ENCODE results near the gene PARP8. TPM values are rescaled to one million over a fixed set of nuclear protein-coding genes. Genes with fewer than 3 reads are reported as not detected.

Gene PARP8
- total RNA-seq, 1 experiment from 2014 or later = 23.2 TPM

DNA sequence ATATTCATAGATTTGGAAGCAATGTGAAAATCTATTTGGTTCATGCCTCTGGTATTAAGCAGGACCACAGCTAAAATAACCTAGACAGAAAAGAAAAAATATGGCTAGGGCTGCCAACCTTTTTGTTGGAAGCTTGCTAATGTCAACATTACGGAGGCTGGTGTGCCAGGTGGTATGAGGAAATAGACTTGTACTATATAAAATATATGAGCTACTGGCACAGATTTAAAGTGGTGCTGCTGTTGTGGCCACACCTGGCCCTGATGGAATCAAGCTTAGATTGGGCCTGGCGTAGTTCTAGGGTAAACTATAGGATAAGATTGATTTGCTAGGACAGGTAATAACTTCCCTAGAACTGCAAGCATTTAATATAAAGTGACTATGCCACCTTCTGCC lies 10.6 kb upstream of the PARP8 start:
- ATAC-seq = no peak
- no peak overlapping the region for H3K27ac Mint-ChIP-seq
- TF ChIP-seq MXD4 (CRISPR knock-in tag; IDR thresholded peaks at IDR 0.05; ENCODE audit: borderline replicate concordance) (no peak), NFE2L1 (CRISPR knock-in tag; IDR thresholded peaks at IDR 0.05) (no peak), TCF7 (CRISPR knock-in tag; IDR thresholded peaks at IDR 0.05; ENCODE audit: low read depth) (no peak), ZNF671 (CRISPR knock-in tag; IDR thresholded peaks at IDR 0.05) (no peak), ZNF423 (CRISPR knock-in tag; IDR thresholded peaks at IDR 0.05) (no peak), TP53 (CRISPR knock-in tag; IDR thresholded peaks at IDR 0.05) (no peak), EMX1 (CRISPR knock-in tag; IDR thresholded peaks at IDR 0.05) (no peak), ZBTB21 (CRISPR knock-in tag; IDR thresholded peaks at IDR 0.05; ENCODE audit: borderline replicate concordance) (no peak), JUN (CRISPR knock-in tag; IDR thresholded peaks at IDR 0.05) (no peak), NR1H2 (CRISPR knock-in tag; IDR thresholded peaks at IDR 0.05) (no peak), HMGA2 (CRISPR knock-in tag; IDR thresholded peaks at IDR 0.05) (no peak), ZNF263 (CRISPR knock-in tag; IDR thresholded peaks at IDR 0.05; ENCODE audit: low read depth) (no peak), ZNF416 (CRISPR knock-in tag; IDR thresholded peaks at IDR 0.05) (no peak)
- TF ChIP-seq, protein P1, sequence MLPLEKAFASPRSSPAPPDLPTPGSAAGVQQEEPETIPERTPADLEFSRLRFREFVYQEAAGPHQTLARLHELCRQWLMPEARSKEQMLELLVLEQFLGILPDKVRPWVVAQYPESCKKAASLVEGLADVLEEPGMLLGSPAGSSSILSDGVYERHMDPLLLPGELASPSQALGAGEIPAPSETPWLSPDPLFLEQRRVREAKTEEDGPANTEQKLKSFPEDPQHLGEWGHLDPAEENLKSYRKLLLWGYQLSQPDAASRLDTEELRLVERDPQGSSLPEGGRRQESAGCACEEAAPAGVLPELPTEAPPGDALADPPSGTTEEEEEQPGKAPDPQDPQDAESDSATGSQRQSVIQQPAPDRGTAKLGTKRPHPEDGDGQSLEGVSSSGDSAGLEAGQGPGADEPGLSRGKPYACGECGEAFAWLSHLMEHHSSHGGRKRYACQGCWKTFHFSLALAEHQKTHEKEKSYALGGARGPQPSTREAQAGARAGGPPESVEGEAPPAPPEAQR (CRISPR knock-in tag; IDR thresholded peaks at IDR 0.05) = no peak
- TF ChIP-seq, protein P2, sequence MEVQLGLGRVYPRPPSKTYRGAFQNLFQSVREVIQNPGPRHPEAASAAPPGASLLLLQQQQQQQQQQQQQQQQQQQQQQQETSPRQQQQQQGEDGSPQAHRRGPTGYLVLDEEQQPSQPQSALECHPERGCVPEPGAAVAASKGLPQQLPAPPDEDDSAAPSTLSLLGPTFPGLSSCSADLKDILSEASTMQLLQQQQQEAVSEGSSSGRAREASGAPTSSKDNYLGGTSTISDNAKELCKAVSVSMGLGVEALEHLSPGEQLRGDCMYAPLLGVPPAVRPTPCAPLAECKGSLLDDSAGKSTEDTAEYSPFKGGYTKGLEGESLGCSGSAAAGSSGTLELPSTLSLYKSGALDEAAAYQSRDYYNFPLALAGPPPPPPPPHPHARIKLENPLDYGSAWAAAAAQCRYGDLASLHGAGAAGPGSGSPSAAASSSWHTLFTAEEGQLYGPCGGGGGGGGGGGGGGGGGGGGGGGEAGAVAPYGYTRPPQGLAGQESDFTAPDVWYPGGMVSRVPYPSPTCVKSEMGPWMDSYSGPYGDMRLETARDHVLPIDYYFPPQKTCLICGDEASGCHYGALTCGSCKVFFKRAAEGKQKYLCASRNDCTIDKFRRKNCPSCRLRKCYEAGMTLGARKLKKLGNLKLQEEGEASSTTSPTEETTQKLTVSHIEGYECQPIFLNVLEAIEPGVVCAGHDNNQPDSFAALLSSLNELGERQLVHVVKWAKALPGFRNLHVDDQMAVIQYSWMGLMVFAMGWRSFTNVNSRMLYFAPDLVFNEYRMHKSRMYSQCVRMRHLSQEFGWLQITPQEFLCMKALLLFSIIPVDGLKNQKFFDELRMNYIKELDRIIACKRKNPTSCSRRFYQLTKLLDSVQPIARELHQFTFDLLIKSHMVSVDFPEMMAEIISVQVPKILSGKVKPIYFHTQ (CRISPR knock-in tag; IDR thresholded peaks at IDR 0.05) = no peak
- TF ChIP-seq, protein P3, sequence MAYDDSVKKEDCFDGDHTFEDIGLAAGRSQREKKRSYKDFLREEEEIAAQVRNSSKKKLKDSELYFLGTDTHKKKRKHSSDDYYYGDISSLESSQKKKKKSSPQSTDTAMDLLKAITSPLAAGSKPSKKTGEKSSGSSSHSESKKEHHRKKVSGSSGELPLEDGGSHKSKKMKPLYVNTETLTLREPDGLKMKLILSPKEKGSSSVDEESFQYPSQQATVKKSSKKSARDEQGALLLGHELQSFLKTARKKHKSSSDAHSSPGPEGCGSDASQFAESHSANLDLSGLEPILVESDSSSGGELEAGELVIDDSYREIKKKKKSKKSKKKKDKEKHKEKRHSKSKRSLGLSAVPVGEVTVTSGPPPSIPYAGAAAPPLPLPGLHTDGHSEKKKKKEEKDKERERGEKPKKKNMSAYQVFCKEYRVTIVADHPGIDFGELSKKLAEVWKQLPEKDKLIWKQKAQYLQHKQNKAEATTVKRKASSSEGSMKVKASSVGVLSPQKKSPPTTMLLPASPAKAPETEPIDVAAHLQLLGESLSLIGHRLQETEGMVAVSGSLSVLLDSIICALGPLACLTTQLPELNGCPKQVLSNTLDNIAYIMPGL (CRISPR knock-in tag; IDR thresholded peaks at IDR 0.05) = no peak
- TF ChIP-seq, protein P4, sequence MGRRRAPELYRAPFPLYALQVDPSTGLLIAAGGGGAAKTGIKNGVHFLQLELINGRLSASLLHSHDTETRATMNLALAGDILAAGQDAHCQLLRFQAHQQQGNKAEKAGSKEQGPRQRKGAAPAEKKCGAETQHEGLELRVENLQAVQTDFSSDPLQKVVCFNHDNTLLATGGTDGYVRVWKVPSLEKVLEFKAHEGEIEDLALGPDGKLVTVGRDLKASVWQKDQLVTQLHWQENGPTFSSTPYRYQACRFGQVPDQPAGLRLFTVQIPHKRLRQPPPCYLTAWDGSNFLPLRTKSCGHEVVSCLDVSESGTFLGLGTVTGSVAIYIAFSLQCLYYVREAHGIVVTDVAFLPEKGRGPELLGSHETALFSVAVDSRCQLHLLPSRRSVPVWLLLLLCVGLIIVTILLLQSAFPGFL (CRISPR knock-in tag; IDR thresholded peaks at IDR 0.05; ENCODE audit: borderline replicate concordance) = no peak
- TF ChIP-seq, protein P5, sequence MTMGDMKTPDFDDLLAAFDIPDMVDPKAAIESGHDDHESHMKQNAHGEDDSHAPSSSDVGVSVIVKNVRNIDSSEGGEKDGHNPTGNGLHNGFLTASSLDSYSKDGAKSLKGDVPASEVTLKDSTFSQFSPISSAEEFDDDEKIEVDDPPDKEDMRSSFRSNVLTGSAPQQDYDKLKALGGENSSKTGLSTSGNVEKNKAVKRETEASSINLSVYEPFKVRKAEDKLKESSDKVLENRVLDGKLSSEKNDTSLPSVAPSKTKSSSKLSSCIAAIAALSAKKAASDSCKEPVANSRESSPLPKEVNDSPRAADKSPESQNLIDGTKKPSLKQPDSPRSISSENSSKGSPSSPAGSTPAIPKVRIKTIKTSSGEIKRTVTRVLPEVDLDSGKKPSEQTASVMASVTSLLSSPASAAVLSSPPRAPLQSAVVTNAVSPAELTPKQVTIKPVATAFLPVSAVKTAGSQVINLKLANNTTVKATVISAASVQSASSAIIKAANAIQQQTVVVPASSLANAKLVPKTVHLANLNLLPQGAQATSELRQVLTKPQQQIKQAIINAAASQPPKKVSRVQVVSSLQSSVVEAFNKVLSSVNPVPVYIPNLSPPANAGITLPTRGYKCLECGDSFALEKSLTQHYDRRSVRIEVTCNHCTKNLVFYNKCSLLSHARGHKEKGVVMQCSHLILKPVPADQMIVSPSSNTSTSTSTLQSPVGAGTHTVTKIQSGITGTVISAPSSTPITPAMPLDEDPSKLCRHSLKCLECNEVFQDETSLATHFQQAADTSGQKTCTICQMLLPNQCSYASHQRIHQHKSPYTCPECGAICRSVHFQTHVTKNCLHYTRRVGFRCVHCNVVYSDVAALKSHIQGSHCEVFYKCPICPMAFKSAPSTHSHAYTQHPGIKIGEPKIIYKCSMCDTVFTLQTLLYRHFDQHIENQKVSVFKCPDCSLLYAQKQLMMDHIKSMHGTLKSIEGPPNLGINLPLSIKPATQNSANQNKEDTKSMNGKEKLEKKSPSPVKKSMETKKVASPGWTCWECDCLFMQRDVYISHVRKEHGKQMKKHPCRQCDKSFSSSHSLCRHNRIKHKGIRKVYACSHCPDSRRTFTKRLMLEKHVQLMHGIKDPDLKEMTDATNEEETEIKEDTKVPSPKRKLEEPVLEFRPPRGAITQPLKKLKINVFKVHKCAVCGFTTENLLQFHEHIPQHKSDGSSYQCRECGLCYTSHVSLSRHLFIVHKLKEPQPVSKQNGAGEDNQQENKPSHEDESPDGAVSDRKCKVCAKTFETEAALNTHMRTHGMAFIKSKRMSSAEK (CRISPR knock-in tag; IDR thresholded peaks at IDR 0.05; ENCODE audit: borderline replicate concordance) = no peak
- TF ChIP-seq, protein P6, sequence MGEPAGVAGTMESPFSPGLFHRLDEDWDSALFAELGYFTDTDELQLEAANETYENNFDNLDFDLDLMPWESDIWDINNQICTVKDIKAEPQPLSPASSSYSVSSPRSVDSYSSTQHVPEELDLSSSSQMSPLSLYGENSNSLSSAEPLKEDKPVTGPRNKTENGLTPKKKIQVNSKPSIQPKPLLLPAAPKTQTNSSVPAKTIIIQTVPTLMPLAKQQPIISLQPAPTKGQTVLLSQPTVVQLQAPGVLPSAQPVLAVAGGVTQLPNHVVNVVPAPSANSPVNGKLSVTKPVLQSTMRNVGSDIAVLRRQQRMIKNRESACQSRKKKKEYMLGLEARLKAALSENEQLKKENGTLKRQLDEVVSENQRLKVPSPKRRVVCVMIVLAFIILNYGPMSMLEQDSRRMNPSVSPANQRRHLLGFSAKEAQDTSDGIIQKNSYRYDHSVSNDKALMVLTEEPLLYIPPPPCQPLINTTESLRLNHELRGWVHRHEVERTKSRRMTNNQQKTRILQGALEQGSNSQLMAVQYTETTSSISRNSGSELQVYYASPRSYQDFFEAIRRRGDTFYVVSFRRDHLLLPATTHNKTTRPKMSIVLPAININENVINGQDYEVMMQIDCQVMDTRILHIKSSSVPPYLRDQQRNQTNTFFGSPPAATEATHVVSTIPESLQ (CRISPR knock-in tag; IDR thresholded peaks at IDR 0.05) = no peak
- TF ChIP-seq, protein P7, sequence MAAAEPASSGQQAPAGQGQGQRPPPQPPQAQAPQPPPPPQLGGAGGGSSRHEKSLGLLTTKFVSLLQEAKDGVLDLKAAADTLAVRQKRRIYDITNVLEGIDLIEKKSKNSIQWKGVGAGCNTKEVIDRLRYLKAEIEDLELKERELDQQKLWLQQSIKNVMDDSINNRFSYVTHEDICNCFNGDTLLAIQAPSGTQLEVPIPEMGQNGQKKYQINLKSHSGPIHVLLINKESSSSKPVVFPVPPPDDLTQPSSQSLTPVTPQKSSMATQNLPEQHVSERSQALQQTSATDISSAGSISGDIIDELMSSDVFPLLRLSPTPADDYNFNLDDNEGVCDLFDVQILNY (CRISPR knock-in tag; IDR thresholded peaks at IDR 0.05) = no peak
- ChIA-PET CTCF (no interaction called here), POLR2A (no interaction called here)
- no peaks in the 10 kb centered on the region; the same call in 1 of the 2 replicates for H3K27me3 Mint-ChIP-seq (ENCODE audit: low read depth)
- H3K4me1 Mint-ChIP-seq = peaks cover 12% of the 10 kb centered on the region
- no peak for DNase-seq (ENCODE audit: low spot score)
- peaks cover 3% of the 10 kb centered on the region; the same call in 1 of the 2 replicates for H3K9me3 Mint-ChIP-seq
- no peak overlapping the region for H3K4me3 Mint-ChIP-seq
- no peaks in the 10 kb centered on the region for H3K36me3 Mint-ChIP-seq

Measured in WTC11 (cell line).